ENCODE measurements around the gene NRSN2. TPM values are rescaled to one million over a fixed set of nuclear protein-coding genes. Genes with fewer than 3 reads are reported as not detected.

The NRSN2 gene
- total and polyA plus RNA-seq, 7 donors, result 1.6 to 5.0 (median 3.4) TPM

DNA sequence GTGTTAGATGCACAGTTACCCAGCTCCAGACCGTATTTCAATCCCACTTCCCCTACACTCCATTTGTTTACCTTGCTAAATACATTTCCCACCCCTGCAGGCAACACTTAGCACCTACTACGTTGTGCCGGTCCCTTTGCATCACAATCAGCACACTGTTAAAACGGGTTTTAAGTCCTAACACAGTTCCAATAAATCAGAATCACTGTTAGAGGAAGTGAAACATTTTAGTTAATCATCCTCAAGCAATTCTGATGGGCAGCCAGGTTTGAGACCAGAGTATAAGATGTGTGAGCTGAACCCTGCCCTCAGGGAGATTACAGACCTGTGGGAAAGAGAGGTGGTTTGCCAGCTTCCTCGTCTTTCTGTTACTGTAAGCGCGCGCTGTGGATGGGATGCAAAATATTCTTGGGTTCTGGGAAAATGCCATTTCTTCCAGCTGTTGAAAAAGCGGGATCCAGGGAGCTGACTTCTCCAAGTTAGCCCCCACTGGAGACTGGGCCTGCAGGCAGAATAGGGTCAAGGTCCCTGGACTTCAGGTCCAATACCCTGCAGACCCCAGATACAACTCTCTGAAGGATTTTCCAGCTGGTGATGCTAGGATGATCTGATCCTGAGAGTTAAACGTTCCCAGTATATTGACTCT is 46.4 kb upstream of the NRSN2 start:
- intact Hi-C loops (cut with DNase I), result no loop called here
- H3K4me1 ChIP-seq, result peaks cover 33% of the 10 kb centered on the region
- no peak overlapping the region for H3K27ac ChIP-seq
- no peaks in the 10 kb centered on the region for H3K9me3 ChIP-seq
- no peaks in the 10 kb centered on the region for H3K27me3 ChIP-seq (ENCODE audit: insufficient read depth in 3 of 3, low read length in 2 of 3)
- DNase-seq, result no peak
- H3K4me3 ChIP-seq, result peak overlapping the region; percentile 99
- WGBS, 3 donors, result 38 to 45% (median 41%) methylated on average over 10 of the region's 10 CpGs
- peaks cover 0 to 2% of the 10 kb centered on the region in 2 donors for H3K36me3 ChIP-seq (ENCODE audit: insufficient read depth in 1 of 2, low read depth in 1 of 2)
- TF ChIP-seq, protein P1, sequence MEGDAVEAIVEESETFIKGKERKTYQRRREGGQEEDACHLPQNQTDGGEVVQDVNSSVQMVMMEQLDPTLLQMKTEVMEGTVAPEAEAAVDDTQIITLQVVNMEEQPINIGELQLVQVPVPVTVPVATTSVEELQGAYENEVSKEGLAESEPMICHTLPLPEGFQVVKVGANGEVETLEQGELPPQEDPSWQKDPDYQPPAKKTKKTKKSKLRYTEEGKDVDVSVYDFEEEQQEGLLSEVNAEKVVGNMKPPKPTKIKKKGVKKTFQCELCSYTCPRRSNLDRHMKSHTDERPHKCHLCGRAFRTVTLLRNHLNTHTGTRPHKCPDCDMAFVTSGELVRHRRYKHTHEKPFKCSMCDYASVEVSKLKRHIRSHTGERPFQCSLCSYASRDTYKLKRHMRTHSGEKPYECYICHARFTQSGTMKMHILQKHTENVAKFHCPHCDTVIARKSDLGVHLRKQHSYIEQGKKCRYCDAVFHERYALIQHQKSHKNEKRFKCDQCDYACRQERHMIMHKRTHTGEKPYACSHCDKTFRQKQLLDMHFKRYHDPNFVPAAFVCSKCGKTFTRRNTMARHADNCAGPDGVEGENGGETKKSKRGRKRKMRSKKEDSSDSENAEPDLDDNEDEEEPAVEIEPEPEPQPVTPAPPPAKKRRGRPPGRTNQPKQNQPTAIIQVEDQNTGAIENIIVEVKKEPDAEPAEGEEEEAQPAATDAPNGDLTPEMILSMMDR (IDR thresholded peaks at IDR 0.05), result no peak
- no peak for ATAC-seq

DNA sequence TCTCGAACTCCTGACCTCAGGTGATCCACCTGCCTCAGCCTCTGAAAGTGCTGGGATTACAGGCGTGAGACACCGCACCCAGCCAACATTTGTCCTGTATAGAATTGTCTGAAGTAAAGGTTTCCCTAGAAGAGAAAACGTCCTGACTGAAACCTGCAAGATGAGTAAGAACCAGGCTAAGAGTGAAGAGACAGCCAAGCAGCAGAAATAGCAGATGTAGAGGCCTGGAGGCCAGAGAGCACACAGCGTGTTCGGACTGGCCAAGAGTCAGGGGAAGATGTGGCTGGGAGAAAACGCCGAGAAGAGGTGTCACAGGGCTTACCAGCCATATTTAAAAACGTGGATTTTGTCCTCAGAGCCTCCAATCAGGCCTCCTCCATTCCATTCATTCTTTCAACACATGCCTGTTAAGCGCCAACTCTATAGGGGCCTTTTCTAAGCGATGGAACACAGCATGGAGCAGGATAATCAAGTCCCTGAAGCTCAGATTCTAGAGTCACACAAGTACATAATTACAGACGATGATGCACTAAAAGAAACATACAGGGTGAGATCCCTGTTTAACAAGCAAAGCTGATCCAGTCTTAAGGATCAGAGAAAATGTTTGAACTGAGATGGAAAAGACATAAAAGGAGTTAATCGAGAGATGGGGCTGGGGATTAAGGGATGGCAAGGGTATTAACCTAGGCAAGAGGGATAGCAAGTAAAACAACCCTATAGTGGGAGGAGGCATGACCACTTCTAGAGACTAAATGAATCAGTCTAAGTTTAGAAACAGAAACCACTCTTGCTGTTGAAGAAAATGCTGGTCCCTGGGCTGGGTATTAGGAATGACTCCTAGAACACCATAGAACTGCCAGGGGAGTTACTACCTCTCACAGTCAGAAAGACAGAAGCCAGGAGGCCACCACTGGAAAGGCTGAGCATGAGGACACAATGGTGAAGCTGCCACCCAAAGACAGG is 44.7 kb upstream of the NRSN2 start:
- no peak overlapping the region for H3K4me3 ChIP-seq
- no peaks in the 10 kb centered on the region for H3K27me3 ChIP-seq (ENCODE audit: insufficient read depth in 3 of 3, low read length in 2 of 3)
- peaks cover 0 to 2% of the 10 kb centered on the region in 2 donors for H3K36me3 ChIP-seq (ENCODE audit: insufficient read depth in 1 of 2, low read depth in 1 of 2)
- 70 to 75% (median 70%) methylated on average over 13 of the region's 13 CpGs for WGBS, 3 donors
- no peak overlapping the region for H3K27ac ChIP-seq
- DNase-seq, result no peak
- H3K4me1 ChIP-seq, result peaks cover 29% of the 10 kb centered on the region
- TF ChIP-seq, protein P1 (IDR thresholded peaks at IDR 0.05), result no peak
- H3K9me3 ChIP-seq, result no peaks in the 10 kb centered on the region
- ATAC-seq, result no peak
- intact Hi-C loops (cut with DNase I), result no loop called here

DNA sequence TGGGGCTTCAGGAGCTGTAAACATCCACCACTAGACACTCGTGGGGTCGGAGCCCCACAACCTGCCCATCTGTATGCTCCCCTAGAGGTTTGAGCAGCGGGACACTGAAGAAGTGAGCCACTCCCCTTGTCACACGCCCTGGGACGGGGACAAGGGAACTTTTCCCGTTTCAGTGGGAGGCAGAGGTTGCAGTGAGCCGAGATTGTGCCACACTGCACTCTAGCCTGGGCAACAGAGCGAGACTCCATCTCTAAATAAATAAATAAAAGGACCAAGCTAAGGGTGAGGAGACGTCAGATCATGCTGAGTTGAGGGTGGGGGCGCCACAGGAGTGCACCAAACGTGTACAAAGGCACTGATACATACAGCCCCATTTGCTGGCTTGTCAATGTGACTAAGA is 41.2 kb upstream of the NRSN2 start:
- no peak for ATAC-seq
- 63 to 82% (median 77%) methylated on average over 11 of the region's 11 CpGs for WGBS, 3 donors

DNA sequence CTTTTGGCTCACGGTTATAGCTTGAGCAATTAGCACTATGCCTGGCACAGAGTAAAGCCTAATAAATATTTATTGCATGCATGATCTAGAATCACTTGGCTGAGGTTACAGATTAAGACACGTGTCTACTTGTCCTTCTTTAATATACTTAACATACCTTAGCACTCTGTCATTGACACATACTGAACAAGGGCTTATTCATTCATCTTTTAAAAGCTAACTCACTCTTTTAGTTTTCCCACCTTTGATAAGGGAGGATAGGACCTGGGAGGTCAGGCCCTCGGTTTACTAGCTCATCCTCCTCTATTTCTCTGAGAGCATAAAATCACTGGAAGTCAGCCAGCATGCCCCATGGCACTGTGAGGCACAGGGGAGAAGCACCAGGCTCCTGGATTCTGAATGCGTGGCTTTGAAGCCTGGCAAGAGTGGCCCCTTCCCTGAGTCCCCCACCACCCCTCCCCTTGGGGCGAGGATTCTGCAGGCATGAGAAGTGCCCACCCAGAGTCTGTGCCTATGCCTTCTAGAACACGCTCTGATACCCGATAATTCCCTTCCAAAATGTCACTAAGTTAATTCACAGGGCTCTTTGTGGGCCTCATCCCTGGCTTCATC is 38.4 kb upstream of the NRSN2 start:
- H3K27ac ChIP-seq, result no peak overlapping the region
- no peak for ATAC-seq
- no peaks in the 10 kb centered on the region for H3K9me3 ChIP-seq
- no peaks in the 10 kb centered on the region for H3K36me3 ChIP-seq (ENCODE audit: insufficient read depth in 1 of 2, low read depth in 1 of 2)
- TF ChIP-seq, protein P1 (IDR thresholded peaks at IDR 0.05), result no peak
- intact Hi-C loops (cut with DNase I), result no loop called here
- 60 to 64% (median 62%) methylated on average over 7 of the region's 7 CpGs for WGBS, 3 donors
- no peaks in the 10 kb centered on the region for H3K27me3 ChIP-seq (ENCODE audit: insufficient read depth in 3 of 3, low read length in 2 of 3)
- DNase-seq, result no peak
- no peaks in the 10 kb centered on the region for H3K4me1 ChIP-seq
- no peak overlapping the region for H3K4me3 ChIP-seq

More for the DNA sequence above, 41.2 kb upstream of the NRSN2 start:
- DNase-seq, result no peak
- intact Hi-C loops (cut with DNase I), result no loop called here
- TF ChIP-seq, protein P1 (IDR thresholded peaks at IDR 0.05), result no peak
- no peak overlapping the region for H3K4me3 ChIP-seq
- no peaks in the 10 kb centered on the region for H3K27me3 ChIP-seq (ENCODE audit: insufficient read depth in 3 of 3, low read length in 2 of 3)
- H3K36me3 ChIP-seq (ENCODE audit: insufficient read depth in 1 of 2, low read depth in 1 of 2), result no peaks in the 10 kb centered on the region
- no peak overlapping the region for H3K27ac ChIP-seq
- no peaks in the 10 kb centered on the region for H3K9me3 ChIP-seq
- peaks cover 10% of the 10 kb centered on the region for H3K4me1 ChIP-seq

Measured in psoas muscle (tissue), 8 donors.